Chondrocyte (in vitro differentiated cells): ENCODE data around the gene CPNE6. TPM values are rescaled to one million over a fixed set of nuclear protein-coding genes. Genes with fewer than 3 reads are reported as not detected.
A peak's percentile ranks its signal among the peaks of the same experiment; 100 is the strongest.

Experiments
- DNase-seq: peaks from one replicate; pipeline ENCODE4 v3.0.0; 2021; ENCODE audit warnings: mixed read lengths, low spot score
- H3K27ac Mint-ChIP-seq: one replicate; pipeline ENCODE4 v1.8.0; 2021; ENCODE audit warnings: mild to moderate bottlenecking, moderate library complexity, mixed read lengths; ENCODE audit not compliant: unreplicated experiment
- H3K27me3 Mint-ChIP-seq: 2 replicates; pipeline ENCODE4 v1.8.0; 2021; ENCODE audit warnings: low read depth, mixed read lengths
- H3K36me3 Mint-ChIP-seq: 2 replicates; pipeline ENCODE4 v1.8.0; 2021; ENCODE audit warnings: low read depth, mixed read lengths
- H3K4me1 Mint-ChIP-seq: 2 replicates; pipeline ENCODE4 v1.8.0; 2021; ENCODE audit warnings: low read depth, mild to moderate bottlenecking, mixed read lengths
- H3K4me3 Mint-ChIP-seq: one replicate; pipeline ENCODE4 v1.8.0; 2021; ENCODE audit warnings: mild to moderate bottlenecking, moderate library complexity, mixed read lengths; ENCODE audit not compliant: unreplicated experiment
- H3K9me3 Mint-ChIP-seq: 2 replicates; pipeline ENCODE4 v1.8.0; 2021; ENCODE audit warnings: low read depth, mixed read lengths
- CTCF ChIP-seq: fragments of 200-600 bp; sonication (generic); IDR thresholded peaks from 2 replicates; pipeline ENCODE4 v1.5.0; 2021; ENCODE audit warnings: antibody characterized with exemption, mild to moderate bottlenecking, moderate library complexity
- total RNA-seq: library from RNA; stranded (reverse); gene quantifications from 3 replicates; pipeline ENCODE4 v1.2.1, GENCODE V29; 2021

CPNE6 gene
- total RNA-seq, 1 donor from 2014 or later, result not detected

GRCh38 chr14:24110060-24110459, 38.7 kb downstream of the CPNE6 start:
- no peak for DNase-seq
- Mint-ChIP-seq H3K36me3 (peaks cover 1% of the 10 kb centered on the region), H3K9me3 (no peaks in the 10 kb centered on the region), H3K4me1 (peaks cover 18% of the 10 kb centered on the region), H3K27ac (no peak overlapping the region), H3K27me3 (no peaks in the 10 kb centered on the region), H3K4me3 (no peak overlapping the region)
- TF ChIP-seq CTCF, result no peak

- H3K36me3 Mint-ChIP-seq, result no peaks in the 10 kb centered on the region
- H3K4me3 Mint-ChIP-seq, result no peak overlapping the region
- no peaks in the 10 kb centered on the region for H3K27me3 Mint-ChIP-seq
- DNase-seq, result no peak
- no peak overlapping the region for H3K27ac Mint-ChIP-seq
- TF ChIP-seq CTCF, result no peak
- H3K9me3 Mint-ChIP-seq, result no peaks in the 10 kb centered on the region
- H3K4me1 Mint-ChIP-seq, result peaks cover 22% of the 10 kb centered on the region
Measured at GRCh38 chr14:24110523-24110922, 39.2 kb downstream of the CPNE6 start.

GRCh38 chr14:24113379-24113800, 42.0 kb downstream of the CPNE6 start:
- Mint-ChIP-seq H3K27me3 (no peaks in the 10 kb centered on the region), H3K4me1 (peaks cover 28% of the 10 kb centered on the region), H3K27ac (peak overlapping the region; percentile 99), H3K4me3 (peak overlapping the region; percentile 93), H3K9me3 (no peaks in the 10 kb centered on the region), H3K36me3 (peaks cover 5% of the 10 kb centered on the region)
- DNase-seq, result no peak
- no peak for TF ChIP-seq CTCF

GRCh38 chr14:24113801-24114531, 42.6 kb downstream of the CPNE6 start:
- H3K27ac Mint-ChIP-seq, result peak overlapping the region; percentile 99
- peak; percentile 29 for TF ChIP-seq CTCF
- H3K4me1 Mint-ChIP-seq, result peaks cover 22% of the 10 kb centered on the region
- no peaks in the 10 kb centered on the region for H3K27me3 Mint-ChIP-seq
- no peak for DNase-seq
- H3K4me3 Mint-ChIP-seq, result peak overlapping the region; percentile 93
- H3K36me3 Mint-ChIP-seq, result peaks cover 11% of the 10 kb centered on the region
- no peaks in the 10 kb centered on the region for H3K9me3 Mint-ChIP-seq

- Mint-ChIP-seq H3K4me3 (peak within 1 kb of the TSS; percentile 93), H3K4me1 (peaks cover 21% of the 10 kb centered on the region), H3K27me3 (no peaks in the 10 kb centered on the region), H3K36me3 (peaks cover 15% of the 10 kb centered on the region), H3K27ac (peak within 1 kb of the TSS; percentile 99), H3K9me3 (no peaks in the 10 kb centered on the region)
- DNase-seq, result peak; percentile 99
- no peak for TF ChIP-seq CTCF
Measured at GRCh38 chr14:24114532-24115421, 43.4 kb downstream of the CPNE6 start, which contains the start of the genes DCAF11 and NRL. Gene DCAF11, plus strand, starts transcription at chr14:24114777. Its CDS starts 818 bp downstream, at chr14:24115595. Gene NRL, minus strand, starts transcription at chr14:24114949. Its CDS starts 32,101 bp downstream, at chr14:24082848.
